HG03342 (cell line): Measurements from ENCODE around the gene SLIT3.
"Not testable (repeated sequence)": the region's sequence is repeated elsewhere in the genome, so short reads cannot be mapped to it uniquely, and the experiment has no call there.

Source experiments
- ATAC-seq: cut with Tn5 transposase; IDR thresholded peaks from one replicate; pipeline ENCODE4 v1.9.1; 2021; ENCODE audit warnings: mild to moderate bottlenecking, moderate library complexity; ENCODE audit not compliant: unreplicated experiment

Gene SLIT3

GRCh38 chr5:168637793-168638192 is 663.1 kb downstream of the SLIT3 start:
- ATAC-seq, result no peak

- no peak for ATAC-seq
Observed at GRCh38 chr5:168637281-168637680, 663.7 kb downstream of the SLIT3 start.

- ATAC-seq, result not testable (repeated sequence)
Observed at GRCh38 chr5:168630958-168631357, 670.0 kb downstream of the SLIT3 start.

- ATAC-seq, result no peak
Observed at GRCh38 chr5:168624850-168625364, 676.0 kb downstream of the SLIT3 start.

DNA sequence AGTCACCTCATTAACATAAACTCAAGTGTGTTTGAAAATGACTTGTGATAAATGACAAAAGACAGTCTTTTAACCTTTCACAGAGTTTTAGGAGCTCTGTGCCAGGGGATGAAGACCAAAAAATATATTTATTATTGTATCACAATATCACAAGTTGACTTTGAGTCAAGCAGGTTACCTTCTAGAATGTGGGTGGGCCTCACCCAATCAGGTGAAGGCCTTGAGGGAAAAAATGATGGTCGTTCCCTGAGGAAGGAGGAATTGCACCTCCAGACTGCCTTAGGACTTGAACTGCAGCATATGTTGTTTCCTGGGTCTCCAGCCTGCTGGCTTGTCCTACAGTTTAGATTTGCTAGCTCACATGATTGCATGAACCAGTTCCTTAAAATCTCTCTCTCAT is 680.1 kb downstream of the SLIT3 start:
- no peak for ATAC-seq

DNA sequence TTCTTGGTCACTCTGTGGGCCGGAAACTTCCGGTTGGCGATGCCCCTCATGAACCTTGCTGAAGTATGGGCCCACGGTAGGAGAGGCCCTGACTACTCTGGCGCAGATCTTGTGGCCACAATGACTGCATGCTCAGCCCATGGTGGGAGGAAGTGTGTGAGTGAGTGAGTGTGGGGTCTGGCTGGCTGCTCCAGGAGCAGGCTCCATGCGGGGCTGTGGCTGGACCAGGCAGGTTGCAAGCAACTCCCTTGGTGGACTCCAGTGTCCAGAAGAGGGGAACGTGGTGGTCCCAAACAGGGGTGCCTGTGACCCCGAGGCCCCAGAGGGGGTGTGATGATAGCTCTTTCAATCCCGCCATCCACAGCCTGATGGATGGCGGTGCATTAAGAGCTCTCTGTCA is 686.3 kb downstream of the SLIT3 start:
- ATAC-seq, result no peak

- no peak for ATAC-seq
Observed at GRCh38 chr5:168613996-168614395, 686.9 kb downstream of the SLIT3 start.

DNA sequence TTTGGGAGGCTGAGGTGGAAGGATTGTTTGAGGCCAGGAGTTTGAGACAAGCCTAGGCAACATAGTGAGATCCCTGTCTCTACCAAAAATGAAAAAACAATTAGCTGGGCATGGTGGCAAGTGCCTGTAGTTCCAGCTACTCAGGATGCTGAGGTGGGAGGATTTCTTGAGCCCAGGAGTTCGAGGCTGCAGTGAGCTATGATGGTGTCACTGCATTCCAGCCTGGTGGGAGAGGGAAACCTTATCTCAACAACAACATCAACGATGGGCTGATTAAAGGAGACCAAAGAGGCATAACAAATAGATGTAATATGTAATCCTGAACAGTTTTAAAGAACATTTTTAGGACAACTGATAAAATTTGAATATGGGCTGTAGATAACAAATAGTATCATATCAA is 687.5 kb downstream of the SLIT3 start:
- no peak for ATAC-seq

- no peak for ATAC-seq
Observed at GRCh38 chr5:168612996-168613395, 687.9 kb downstream of the SLIT3 start.

DNA sequence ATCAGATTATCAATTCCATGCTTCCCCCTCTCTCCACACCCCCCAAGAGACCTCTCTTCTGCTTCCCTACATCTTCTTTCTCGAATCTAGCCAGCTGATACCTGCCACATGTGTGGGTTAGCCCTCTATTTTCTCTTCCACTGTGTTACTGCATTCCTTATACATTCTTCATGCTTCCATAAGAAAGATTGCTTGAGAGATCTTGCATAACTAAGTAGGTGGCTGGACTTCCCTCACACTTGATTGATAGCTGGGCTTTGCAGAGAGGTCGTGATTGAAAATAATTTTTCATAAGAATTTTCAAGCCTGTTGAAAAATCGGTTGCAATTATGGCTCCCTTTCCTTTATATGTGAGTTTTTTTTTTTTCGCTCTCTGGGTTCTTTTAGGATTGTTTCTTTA is 688.8 kb downstream of the SLIT3 start:
- no peak for ATAC-seq
